ENCODE data around the gene FARS2.

- no peak for TF ChIP-seq POLR2A (IDR thresholded peaks at IDR 0.05)
- no peak for TF ChIP-seq POLR2AphosphoS5 (IDR thresholded peaks at IDR 0.05)
Measured at GRCh38 chr6:5786969-5787720, 525.8 kb downstream of the FARS2 start.
